Measurements from ENCODE around the gene SUSD6. TPM values are rescaled to one million over a fixed set of nuclear protein-coding genes. Genes with fewer than 3 reads are reported as not detected.
"Not testable (repeated sequence)": the region's sequence is repeated elsewhere in the genome, so short reads cannot be mapped to it uniquely, and the experiment has no call there.

Gene SUSD6
- total RNA-seq, 1 donor from 2014 or later, result 34.7 TPM

DNA sequence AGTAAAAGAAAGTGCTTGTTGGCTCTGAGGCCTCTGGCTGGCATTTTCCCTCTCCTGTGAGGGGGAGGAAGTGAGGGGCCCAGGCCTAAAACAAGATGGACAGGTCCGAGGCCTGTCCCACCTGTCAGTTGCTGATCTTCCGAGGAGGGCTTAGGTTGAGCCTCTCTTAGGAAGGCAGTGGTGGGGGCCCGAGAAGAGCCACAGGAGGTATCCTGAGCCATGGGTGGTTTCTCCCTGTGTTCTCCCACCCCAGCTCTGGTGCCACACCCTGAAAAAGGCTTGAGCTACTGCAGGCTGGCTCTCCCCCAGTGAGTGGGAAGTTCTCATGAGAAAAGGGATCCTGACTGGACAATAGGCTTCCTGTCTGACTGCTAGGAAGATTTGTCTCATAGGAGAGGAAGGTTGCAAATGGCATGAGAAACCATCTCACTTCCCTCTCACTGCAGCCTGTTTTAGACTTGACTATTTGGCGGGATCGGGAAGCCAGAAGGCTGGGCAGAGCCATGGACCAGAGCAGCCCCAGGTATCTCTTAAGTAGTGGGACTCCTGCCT is 83.4 kb downstream of the SUSD6 start:
- Mint-ChIP-seq H3K27me3 (ENCODE audit: low read depth) (no peaks in the 10 kb centered on the region), H3K36me3 (no peaks in the 10 kb centered on the region), H3K4me1 (peaks cover 40% of the 10 kb centered on the region), H3K9me3 (no peaks in the 10 kb centered on the region), H3K27ac (peak overlapping the region; percentile 52), H3K4me3 (no peak overlapping the region)
- TF ChIP-seq, protein P1, sequence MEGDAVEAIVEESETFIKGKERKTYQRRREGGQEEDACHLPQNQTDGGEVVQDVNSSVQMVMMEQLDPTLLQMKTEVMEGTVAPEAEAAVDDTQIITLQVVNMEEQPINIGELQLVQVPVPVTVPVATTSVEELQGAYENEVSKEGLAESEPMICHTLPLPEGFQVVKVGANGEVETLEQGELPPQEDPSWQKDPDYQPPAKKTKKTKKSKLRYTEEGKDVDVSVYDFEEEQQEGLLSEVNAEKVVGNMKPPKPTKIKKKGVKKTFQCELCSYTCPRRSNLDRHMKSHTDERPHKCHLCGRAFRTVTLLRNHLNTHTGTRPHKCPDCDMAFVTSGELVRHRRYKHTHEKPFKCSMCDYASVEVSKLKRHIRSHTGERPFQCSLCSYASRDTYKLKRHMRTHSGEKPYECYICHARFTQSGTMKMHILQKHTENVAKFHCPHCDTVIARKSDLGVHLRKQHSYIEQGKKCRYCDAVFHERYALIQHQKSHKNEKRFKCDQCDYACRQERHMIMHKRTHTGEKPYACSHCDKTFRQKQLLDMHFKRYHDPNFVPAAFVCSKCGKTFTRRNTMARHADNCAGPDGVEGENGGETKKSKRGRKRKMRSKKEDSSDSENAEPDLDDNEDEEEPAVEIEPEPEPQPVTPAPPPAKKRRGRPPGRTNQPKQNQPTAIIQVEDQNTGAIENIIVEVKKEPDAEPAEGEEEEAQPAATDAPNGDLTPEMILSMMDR (IDR thresholded peaks at IDR 0.05; ENCODE audit: unreplicated experiment), result no peak
- no peak for DNase-seq (ENCODE audit: low spot score in 2 of 2, unreplicated experiment in 2 of 2)

DNA sequence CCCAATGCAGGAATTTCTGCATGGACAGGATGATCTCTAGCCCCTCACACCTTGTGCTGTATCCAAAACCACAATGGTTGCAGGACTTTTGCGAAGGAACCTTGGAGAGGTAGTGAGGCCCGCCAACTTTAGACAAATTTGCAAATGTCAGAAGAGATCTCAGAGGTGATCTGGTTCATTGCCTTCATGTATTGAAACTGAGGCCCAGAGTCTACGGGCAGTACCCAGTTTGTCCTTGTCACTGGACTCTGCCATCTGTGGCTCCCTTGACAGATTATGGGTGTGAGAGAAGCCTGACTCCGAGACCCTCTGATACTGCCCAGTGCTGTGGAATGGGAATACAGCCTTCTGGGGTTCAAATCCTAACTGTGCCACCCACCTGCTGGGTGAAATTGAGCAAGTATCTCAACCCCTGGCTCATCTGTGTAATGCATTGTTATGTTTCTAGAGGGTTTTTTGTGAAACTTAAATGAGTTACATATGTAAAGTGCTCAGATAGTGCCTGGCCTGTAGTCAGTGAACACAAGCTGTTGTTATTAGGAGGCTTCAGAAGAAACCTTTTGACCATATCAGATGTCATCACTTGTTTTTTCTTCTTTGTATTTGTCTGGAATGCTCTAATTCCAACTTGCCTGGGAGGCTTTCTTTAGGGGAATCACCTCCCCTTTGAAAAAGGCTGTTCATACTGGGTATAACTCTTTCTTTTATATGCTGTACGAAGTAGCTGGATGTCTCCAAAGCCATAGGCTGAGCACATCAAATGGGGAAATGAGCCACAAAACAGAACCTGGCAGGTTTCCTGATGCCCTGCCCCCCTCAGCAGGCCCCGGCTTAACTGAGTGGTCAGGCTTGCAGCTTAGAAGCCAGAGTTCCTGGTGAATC is 84.2 kb downstream of the SUSD6 start:
- H3K27ac Mint-ChIP-seq, result peak overlapping the region; percentile 69
- TF ChIP-seq, protein P1 (IDR thresholded peaks at IDR 0.05; ENCODE audit: unreplicated experiment), result no peak

DNA sequence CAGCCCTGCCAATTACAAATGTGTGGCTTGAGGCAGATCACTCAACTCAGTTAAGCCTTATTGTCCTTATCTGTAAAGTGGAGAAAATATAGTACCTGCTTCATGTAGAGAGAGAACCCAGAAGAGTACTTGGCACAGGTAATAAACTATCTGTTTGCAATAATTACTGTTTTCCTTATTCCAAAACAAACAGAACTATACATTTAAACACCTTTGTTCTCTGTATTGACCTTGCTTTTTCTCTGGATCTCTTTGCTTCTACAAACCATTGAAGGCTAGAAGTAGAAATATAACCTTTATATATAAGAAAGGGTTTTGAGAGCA is 84.8 kb downstream of the SUSD6 start:
- TF ChIP-seq, protein P1 (IDR thresholded peaks at IDR 0.05; ENCODE audit: unreplicated experiment), result no peak
- DNase-seq (ENCODE audit: low spot score in 2 of 2, unreplicated experiment in 2 of 2), result no peak
- Mint-ChIP-seq H3K36me3 (no peaks in the 10 kb centered on the region), H3K27me3 (ENCODE audit: low read depth) (no peaks in the 10 kb centered on the region), H3K4me1 (peaks cover 40% of the 10 kb centered on the region), H3K4me3 (no peak overlapping the region), H3K27ac (peak overlapping the region; percentile 69), H3K9me3 (no peaks in the 10 kb centered on the region)

More for the DNA sequence above, 84.2 kb downstream of the SUSD6 start:
- Mint-ChIP-seq H3K36me3 (no peaks in the 10 kb centered on the region), H3K4me1 (peaks cover 40% of the 10 kb centered on the region), H3K27me3 (ENCODE audit: low read depth) (no peaks in the 10 kb centered on the region), H3K9me3 (no peaks in the 10 kb centered on the region), H3K4me3 (no peak overlapping the region)
- DNase-seq (ENCODE audit: low spot score in 2 of 2, unreplicated experiment in 2 of 2), result no peak

DNA sequence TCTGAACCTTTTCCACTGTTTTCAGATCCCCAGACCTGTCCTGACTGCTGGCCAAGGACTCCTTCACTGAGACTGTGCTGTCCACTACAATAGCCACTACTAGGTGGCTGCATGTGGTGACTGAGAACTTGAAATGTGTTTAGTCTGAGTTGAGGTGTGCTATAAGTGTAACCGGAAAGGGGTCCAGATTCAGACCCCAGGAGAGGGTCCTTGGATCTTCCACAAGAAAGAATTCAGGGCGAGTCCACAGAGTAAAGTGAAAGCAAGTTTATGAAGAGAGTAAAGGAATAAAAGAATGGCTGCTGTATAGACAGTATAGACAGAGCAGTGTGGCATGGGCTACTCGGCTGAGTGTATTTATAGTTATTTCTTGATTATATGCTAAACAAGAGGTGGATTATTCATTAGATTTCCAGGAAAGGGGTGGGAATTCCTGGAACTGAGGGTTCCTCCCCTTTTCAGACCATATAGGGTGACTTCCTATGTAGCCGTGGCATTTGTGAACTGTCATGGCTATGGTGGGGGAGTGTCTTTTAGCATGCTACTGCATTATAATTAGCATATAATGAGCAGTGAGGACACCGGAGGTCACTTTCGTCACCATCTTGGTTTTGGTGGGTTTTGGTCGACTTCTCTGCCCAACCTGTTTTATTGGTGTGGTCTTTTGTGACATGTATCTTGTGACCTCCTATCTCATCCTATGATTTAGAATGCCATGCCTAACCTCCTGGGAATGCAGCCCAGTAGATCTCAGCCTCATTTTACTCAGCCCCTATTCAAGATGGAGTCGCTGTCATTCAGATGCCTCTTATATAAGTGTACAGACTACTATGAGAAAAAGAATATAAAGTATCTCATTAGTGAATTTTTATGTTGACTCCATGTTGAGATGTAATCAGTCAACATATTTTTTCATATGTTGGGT is 85.5 kb downstream of the SUSD6 start:
- no peaks in the 10 kb centered on the region for H3K27me3 Mint-ChIP-seq (ENCODE audit: low read depth)

DNA sequence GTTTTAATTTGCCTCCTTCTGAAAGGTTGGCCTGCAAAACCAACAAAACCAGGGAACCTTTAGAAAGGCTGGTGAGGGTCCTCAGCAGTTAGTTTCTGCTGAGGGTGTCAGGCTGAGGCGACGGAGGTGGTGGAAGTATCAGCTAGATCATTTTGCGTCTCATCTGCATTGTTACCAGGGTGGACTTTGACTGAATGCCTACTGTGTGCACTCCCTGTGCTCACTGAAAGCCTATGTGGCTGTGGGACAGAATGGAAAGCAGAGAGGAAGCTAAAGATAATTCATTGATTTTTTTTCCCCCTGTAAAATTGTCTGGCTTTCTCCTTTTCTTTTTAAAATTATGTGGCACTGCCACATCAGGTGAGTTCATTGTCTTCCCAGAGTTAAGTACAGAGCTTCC is 87.2 kb downstream of the SUSD6 start:
- Mint-ChIP-seq H3K36me3 (no peaks in the 10 kb centered on the region), H3K27me3 (ENCODE audit: low read depth) (no peaks in the 10 kb centered on the region), H3K27ac (no peak overlapping the region), H3K4me1 (peaks cover 50% of the 10 kb centered on the region), H3K4me3 (no peak overlapping the region), H3K9me3 (no peaks in the 10 kb centered on the region)
- TF ChIP-seq, protein P1 (IDR thresholded peaks at IDR 0.05; ENCODE audit: unreplicated experiment), result no peak
- DNase-seq (ENCODE audit: low spot score in 2 of 2, unreplicated experiment in 2 of 2), result no peak

More for the DNA sequence above, 85.5 kb downstream of the SUSD6 start:
- peak overlapping the region; percentile 89 for H3K27ac Mint-ChIP-seq
- DNase-seq (ENCODE audit: low spot score in 2 of 2, unreplicated experiment in 2 of 2), result no peak
- H3K4me1 Mint-ChIP-seq, result peaks cover 40% of the 10 kb centered on the region
- TF ChIP-seq, protein P1 (IDR thresholded peaks at IDR 0.05; ENCODE audit: unreplicated experiment), result no peak
- H3K4me3 Mint-ChIP-seq, result no peak overlapping the region
- no peaks in the 10 kb centered on the region for H3K36me3 Mint-ChIP-seq
- H3K9me3 Mint-ChIP-seq, result no peaks in the 10 kb centered on the region

DNA sequence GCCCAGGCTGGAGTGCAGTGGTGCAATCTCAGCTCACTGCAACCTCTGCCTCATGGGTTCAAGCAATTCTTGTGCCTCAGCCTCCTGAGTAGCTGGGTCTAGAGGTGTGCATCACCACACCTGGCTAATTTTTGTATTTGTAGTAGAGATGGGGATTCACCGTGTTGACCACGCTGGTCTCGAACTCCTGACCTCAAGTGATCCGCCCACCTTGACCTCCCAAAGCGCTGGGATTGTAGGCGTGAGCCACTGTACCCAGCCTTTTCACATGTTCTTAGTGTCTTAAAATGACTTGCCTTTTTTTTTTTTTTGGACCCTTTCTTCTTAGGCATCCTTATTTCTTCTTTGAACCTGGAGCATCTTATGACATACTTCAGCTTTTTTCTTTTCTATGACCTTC is 87.8 kb downstream of the SUSD6 start:
- not testable (repeated sequence) for H3K27ac Mint-ChIP-seq; H3K36me3 Mint-ChIP-seq; DNase-seq (ENCODE audit: low spot score in 2 of 2, unreplicated experiment in 2 of 2); H3K4me3 Mint-ChIP-seq; H3K27me3 Mint-ChIP-seq (ENCODE audit: low read depth); H3K9me3 Mint-ChIP-seq
- H3K4me1 Mint-ChIP-seq, result peaks cover 44% of the 10 kb centered on the region

All from mesothelial cell of epicardium (in vitro differentiated cells).